ENCODE data around the gene ATP5F1B. TPM values are rescaled to one million over a fixed set of nuclear protein-coding genes. Genes with fewer than 3 reads are reported as not detected.

ATP5F1B gene
- total and polyA plus RNA-seq, 9 donors, result 428 to 733 (median 705) TPM

DNA sequence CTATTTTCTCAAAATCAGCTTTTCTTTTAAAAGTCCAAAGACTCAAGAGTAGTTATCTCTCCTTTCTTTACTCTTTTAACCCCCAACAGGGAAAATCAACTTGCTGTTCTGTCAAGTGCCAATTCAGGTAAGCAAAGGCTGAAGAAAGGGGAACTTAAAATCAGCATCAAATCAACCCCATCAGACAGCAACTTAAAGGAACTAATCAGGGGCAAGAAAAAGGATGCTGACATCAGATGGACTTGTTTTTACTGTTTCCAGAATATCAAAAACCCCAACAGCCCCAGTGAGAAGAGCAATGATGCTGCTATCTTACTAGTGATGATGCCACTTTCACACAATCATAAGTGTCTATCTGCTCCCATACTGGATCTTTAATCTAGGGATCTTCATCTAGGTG, 19.1 kb downstream of the ATP5F1B start:
- Histone ChIP-seq H3K4me1 (ENCODE audit: control insufficient read depth, insufficient read depth, low read length) (peaks cover 19% of the 10 kb centered on the region), H3K4me3 (ENCODE audit: low read length) (no peak overlapping the region)
- DNase-seq, result no peak

DNA sequence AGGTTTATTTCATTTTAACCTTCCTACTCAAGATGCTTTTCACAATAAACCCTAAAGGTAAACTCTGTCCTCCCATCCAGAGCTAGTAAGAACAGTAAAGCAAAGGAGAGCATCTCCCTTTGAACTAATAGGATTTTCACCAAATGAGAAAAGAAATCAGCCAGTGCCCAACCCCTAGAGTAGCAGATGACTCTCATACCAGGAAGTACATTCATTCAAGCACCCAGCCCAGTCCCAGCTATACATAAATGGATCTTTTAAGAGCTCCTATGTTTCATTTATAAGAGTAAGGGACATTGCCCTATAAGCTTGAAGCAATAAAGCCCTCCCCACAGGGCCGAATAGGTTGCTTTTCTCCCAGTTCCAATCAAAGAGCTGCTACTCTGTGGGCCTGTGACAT, 23.2 kb downstream of the ATP5F1B start:
- Histone ChIP-seq H3K4me3 (ENCODE audit: low read length) (no peak overlapping the region), H3K4me1 (ENCODE audit: control insufficient read depth, insufficient read depth, low read length) (peaks cover 2% of the 10 kb centered on the region), H3K36me3 (ENCODE audit: control insufficient read depth, insufficient read depth, low read length) (peaks cover 28% of the 10 kb centered on the region), H3K27me3 (ENCODE audit: control insufficient read depth, insufficient read depth, low read length) (no peaks in the 10 kb centered on the region), H3K9me3 (replicated peaks; ENCODE audit: control insufficient read depth, low read depth, low read length) (no peaks in the 10 kb centered on the region), H3K27ac (ENCODE audit: low read length) (no peak overlapping the region)
- WGBS (ENCODE audit: insufficient coverage), result no CpG with 5 or more reads among the region's 1 CpG
- DNase-seq, result no peak

More for the DNA sequence above, 19.1 kb downstream of the ATP5F1B start:
- H3K27me3 ChIP-seq (ENCODE audit: control insufficient read depth, insufficient read depth, low read length), result no peaks in the 10 kb centered on the region
- no peak overlapping the region for H3K27ac ChIP-seq (ENCODE audit: low read length)
- H3K9me3 ChIP-seq (replicated peaks; ENCODE audit: control insufficient read depth, low read depth, low read length), result no peaks in the 10 kb centered on the region
- peaks cover 18% of the 10 kb centered on the region for H3K36me3 ChIP-seq (ENCODE audit: control insufficient read depth, insufficient read depth, low read length)

DNA sequence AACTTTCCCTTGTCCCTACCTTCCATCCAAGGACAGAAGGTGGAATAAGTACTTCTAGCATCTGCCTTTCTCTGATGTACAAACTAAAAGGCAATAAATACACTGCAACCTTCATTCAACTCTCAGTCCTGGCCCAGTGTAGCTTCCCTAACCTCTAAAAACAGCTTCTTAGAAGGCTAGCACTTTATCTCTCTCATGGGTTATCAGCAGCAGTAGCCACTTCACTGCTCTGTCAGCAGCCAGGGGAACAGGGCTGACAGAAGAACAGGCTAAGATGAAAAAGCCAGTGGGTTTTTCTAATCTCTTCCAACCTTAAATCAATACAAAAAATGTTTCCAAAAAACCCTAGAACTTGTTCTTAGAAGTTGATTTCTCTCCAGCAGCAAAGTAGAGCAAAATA, 28.9 kb downstream of the ATP5F1B start:
- Histone ChIP-seq H3K27me3 (ENCODE audit: control insufficient read depth, insufficient read depth, low read length) (no peaks in the 10 kb centered on the region), H3K9me3 (replicated peaks; ENCODE audit: control insufficient read depth, low read depth, low read length) (no peaks in the 10 kb centered on the region), H3K4me1 (ENCODE audit: control insufficient read depth, insufficient read depth, low read length) (no peaks in the 10 kb centered on the region), H3K36me3 (ENCODE audit: control insufficient read depth, insufficient read depth, low read length) (peaks cover 67% of the 10 kb centered on the region), H3K27ac (ENCODE audit: low read length) (no peak overlapping the region), H3K4me3 (ENCODE audit: low read length) (no peak overlapping the region)
- no peak for DNase-seq

DNA sequence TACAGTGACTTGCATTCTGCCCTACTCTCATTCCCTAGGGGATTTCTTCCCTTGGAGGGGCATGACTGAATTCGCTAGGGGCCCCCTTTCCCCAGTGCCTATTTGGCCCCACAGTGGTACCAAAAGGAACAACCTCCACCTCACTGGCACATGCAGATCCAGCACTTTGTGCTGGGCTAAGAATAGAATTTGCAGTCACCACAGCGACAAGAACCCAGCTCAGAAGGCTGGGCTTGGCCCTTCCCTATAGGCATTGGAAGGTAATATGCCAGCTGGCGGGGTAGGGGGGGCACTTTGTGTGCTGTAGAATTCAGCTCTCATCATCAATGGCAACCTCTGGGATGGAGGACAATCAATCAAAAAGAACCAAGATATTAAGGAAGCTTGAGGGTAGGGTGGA, 29.5 kb downstream of the ATP5F1B start:
- no peak overlapping the region for H3K4me3 ChIP-seq (ENCODE audit: low read length)
- H3K27me3 ChIP-seq (ENCODE audit: control insufficient read depth, insufficient read depth, low read length), result no peaks in the 10 kb centered on the region
- peaks cover 71% of the 10 kb centered on the region for H3K36me3 ChIP-seq (ENCODE audit: control insufficient read depth, insufficient read depth, low read length)
- no peaks in the 10 kb centered on the region for H3K4me1 ChIP-seq (ENCODE audit: control insufficient read depth, insufficient read depth, low read length)
- no peak for DNase-seq
- H3K27ac ChIP-seq (ENCODE audit: low read length), result no peak overlapping the region
- no peaks in the 10 kb centered on the region for H3K9me3 ChIP-seq (replicated peaks; ENCODE audit: control insufficient read depth, low read depth, low read length)
- no CpG with 5 or more reads among the region's 3 CpGs for WGBS (ENCODE audit: insufficient coverage)

DNA sequence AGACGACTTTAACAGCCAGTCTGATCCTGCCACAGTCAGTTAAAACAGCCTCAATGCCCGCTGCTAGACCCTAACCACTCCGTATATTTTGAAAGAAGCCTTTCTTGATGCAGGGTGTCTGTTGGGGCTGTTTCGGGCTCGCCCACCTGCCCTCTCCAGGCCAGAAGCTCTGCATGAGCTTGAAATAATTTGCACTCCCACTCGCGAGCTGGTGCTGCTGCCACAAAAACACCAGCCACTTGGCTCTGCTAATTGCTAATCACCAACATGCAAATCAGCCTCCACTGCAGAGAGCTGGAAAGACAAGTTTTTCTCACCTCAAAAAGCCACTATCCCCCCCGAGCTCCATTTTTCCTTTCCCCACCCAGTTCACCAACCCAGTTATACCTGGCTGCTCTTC, 31.2 kb downstream of the ATP5F1B start:
- Histone ChIP-seq H3K36me3 (ENCODE audit: control insufficient read depth, insufficient read depth, low read length) (peaks cover 84% of the 10 kb centered on the region), H3K9me3 (replicated peaks; ENCODE audit: control insufficient read depth, low read depth, low read length) (no peaks in the 10 kb centered on the region), H3K4me1 (ENCODE audit: control insufficient read depth, insufficient read depth, low read length) (no peaks in the 10 kb centered on the region), H3K27me3 (ENCODE audit: control insufficient read depth, insufficient read depth, low read length) (no peaks in the 10 kb centered on the region), H3K4me3 (ENCODE audit: low read length) (no peak overlapping the region), H3K27ac (ENCODE audit: low read length) (no peak overlapping the region)
- 86% methylated on average over 7 of the region's 8 CpGs for WGBS (ENCODE audit: insufficient coverage)
- no peak for DNase-seq

DNA sequence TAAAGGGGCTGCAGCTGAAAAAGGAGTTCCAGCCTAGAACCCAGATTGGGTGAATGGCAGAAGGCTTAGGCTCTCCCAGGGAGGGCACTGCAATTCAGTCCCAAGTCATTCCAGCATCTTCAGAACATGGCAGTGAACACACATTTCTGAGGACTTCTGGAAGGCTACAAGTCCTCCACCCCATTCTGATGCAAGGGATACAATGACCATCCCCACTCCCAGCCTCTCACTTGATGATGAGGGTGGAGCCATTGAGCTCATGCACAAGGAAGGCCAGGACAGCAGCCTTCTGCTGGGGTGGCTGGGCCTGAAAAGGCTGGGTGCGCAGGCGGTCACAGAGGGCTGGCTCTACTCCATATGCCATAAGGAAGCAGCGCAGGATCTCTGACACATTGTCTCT, 41.4 kb downstream of the ATP5F1B start:
- Histone ChIP-seq H3K4me1 (ENCODE audit: control insufficient read depth, insufficient read depth, low read length) (no peaks in the 10 kb centered on the region), H3K36me3 (ENCODE audit: control insufficient read depth, insufficient read depth, low read length) (peaks cover 86% of the 10 kb centered on the region), H3K4me3 (ENCODE audit: low read length) (no peak overlapping the region), H3K27ac (ENCODE audit: low read length) (no peak overlapping the region), H3K27me3 (ENCODE audit: control insufficient read depth, insufficient read depth, low read length) (no peaks in the 10 kb centered on the region), H3K9me3 (replicated peaks; ENCODE audit: control insufficient read depth, low read depth, low read length) (no peaks in the 10 kb centered on the region)
- no CpG with 5 or more reads among the region's 3 CpGs for WGBS (ENCODE audit: insufficient coverage)
- DNase-seq, result no peak

DNA sequence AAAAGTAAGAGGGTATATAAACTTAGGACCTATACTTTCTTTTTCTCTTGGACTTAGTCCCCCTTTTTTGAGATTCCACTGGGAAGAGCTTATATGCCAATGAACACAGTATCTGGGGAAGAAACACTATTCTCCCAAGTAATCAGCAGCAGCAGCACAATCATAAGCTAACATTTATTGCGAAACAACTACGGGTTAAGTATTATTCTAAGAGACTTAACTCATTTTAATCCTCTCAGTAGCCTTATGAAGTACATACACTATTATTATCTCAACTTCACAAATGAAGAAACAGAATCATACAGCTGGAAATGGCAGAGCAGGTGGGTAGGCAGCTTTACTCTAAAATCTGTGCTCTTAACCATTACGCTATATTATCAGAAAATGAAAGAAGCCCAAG, 43.5 kb downstream of the ATP5F1B start:
- Histone ChIP-seq H3K27ac (ENCODE audit: low read length) (no peak overlapping the region), H3K9me3 (replicated peaks; ENCODE audit: control insufficient read depth, low read depth, low read length) (no peaks in the 10 kb centered on the region), H3K36me3 (ENCODE audit: control insufficient read depth, insufficient read depth, low read length) (peaks cover 95% of the 10 kb centered on the region), H3K4me1 (ENCODE audit: control insufficient read depth, insufficient read depth, low read length) (no peaks in the 10 kb centered on the region), H3K4me3 (ENCODE audit: low read length) (no peak overlapping the region), H3K27me3 (ENCODE audit: control insufficient read depth, insufficient read depth, low read length) (no peaks in the 10 kb centered on the region)
- no peak for DNase-seq
- WGBS (ENCODE audit: insufficient coverage), result no CpG with 5 or more reads among the region's 3 CpGs

DNA sequence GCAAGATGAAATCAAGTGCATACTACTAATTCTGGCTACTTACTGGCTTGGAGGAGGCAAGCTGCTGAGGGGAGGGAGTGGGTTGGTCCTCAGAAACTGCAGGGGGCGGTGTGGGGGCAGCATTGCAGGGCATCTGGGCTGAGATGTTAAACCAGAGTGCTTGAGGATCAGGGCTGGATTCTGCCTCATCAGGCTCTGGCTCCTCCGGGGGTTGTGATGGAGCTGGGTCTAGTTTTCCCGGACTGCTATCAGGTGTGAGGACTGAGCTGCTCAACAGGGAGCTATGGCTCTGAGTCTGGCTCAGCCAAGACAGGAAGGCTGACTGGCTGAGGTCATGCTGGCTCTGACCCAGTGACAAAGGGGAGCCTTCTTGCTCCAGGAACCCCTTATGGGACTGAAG, 44.3 kb downstream of the ATP5F1B start:
- DNase-seq, result no peak
- Histone ChIP-seq H3K27me3 (ENCODE audit: control insufficient read depth, insufficient read depth, low read length) (no peaks in the 10 kb centered on the region), H3K36me3 (ENCODE audit: control insufficient read depth, insufficient read depth, low read length) (peaks cover 94% of the 10 kb centered on the region), H3K9me3 (replicated peaks; ENCODE audit: control insufficient read depth, low read depth, low read length) (no peaks in the 10 kb centered on the region), H3K4me1 (ENCODE audit: control insufficient read depth, insufficient read depth, low read length) (peaks cover 6% of the 10 kb centered on the region), H3K27ac (ENCODE audit: low read length) (no peak overlapping the region), H3K4me3 (ENCODE audit: low read length) (no peak overlapping the region)
- 66% methylated on average over 3 of the region's 3 CpGs for WGBS (ENCODE audit: insufficient coverage)

DNA sequence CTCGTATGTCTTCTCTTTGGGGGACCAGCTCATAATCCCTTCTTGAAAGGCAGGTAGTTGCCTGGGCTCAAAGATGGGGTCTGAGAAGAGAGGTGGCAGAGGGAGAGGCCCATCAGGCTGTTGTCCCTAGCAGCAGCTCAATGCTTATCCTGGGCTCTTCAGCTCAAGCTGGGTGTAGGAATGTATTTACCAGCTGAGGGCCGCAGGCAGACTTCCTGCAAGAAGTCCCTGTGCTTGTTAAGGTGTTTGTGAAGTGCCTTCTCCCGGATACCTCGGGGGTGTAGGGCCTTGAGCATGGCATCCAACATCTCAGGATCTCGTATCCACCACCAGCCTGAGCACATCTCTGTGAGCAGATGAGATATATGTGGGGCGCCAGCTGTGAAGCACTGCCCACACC, 45.0 kb downstream of the ATP5F1B start:
- 90% methylated on average over 2 of the region's 6 CpGs for WGBS (ENCODE audit: insufficient coverage)
- no peak for DNase-seq
- H3K36me3 ChIP-seq (ENCODE audit: control insufficient read depth, insufficient read depth, low read length), result peaks cover 90% of the 10 kb centered on the region
- H3K4me1 ChIP-seq (ENCODE audit: control insufficient read depth, insufficient read depth, low read length), result peaks cover 6% of the 10 kb centered on the region
- H3K27me3 ChIP-seq (ENCODE audit: control insufficient read depth, insufficient read depth, low read length), result no peaks in the 10 kb centered on the region
- H3K27ac ChIP-seq (ENCODE audit: low read length), result no peak overlapping the region
- no peak overlapping the region for H3K4me3 ChIP-seq (ENCODE audit: low read length)
- no peaks in the 10 kb centered on the region for H3K9me3 ChIP-seq (replicated peaks; ENCODE audit: control insufficient read depth, low read depth, low read length)

DNA sequence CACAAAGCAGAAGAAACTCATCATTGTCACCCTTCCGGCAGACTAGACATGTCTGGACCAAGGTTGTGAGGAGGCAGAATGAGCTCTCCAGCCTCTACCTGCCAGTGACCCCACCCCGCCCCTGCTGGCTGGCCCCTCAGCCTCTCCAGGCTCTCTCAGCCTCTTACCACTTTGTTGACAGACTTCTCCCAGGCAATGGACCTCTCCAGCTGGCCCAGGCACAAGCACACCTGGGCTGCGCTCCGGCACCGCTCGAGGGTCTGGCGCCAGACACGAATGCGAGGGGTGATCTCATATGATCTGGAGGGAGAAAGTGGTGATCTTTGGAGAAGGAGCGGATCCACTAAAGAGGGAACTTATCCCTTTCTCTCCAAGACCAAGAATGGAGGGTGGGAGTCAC, 46.0 kb downstream of the ATP5F1B start:
- no peaks in the 10 kb centered on the region for H3K27me3 ChIP-seq (ENCODE audit: control insufficient read depth, insufficient read depth, low read length)
- no peak overlapping the region for H3K4me3 ChIP-seq (ENCODE audit: low read length)
- WGBS (ENCODE audit: insufficient coverage), result 79% methylated on average over 2 of the region's 10 CpGs
- peaks cover 86% of the 10 kb centered on the region for H3K36me3 ChIP-seq (ENCODE audit: control insufficient read depth, insufficient read depth, low read length)
- peaks cover 6% of the 10 kb centered on the region for H3K4me1 ChIP-seq (ENCODE audit: control insufficient read depth, insufficient read depth, low read length)
- H3K9me3 ChIP-seq (replicated peaks; ENCODE audit: control insufficient read depth, low read depth, low read length), result no peaks in the 10 kb centered on the region
- H3K27ac ChIP-seq (ENCODE audit: low read length), result no peak overlapping the region
- DNase-seq, result no peak

DNA sequence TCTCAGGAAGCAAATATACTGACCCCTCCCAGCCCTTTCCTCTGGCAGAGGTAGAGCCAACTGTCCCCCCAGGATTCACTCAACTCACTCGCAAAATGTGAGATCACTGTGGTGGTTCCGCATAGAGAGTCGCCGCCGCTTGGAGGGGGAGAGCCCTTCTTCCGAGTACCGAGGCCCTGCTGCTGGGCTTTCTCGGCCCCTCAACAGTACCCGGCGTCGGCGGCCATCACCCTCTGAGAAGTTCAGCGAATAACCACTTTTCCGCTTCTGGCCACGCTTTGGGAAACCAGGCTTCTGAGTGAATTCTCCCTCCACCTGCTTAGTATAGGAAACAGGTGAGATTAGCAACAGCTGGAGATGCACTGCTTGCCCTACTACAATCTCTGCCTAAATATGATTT, 46.7 kb downstream of the ATP5F1B start:
- Histone ChIP-seq H3K4me1 (ENCODE audit: control insufficient read depth, insufficient read depth, low read length) (peaks cover 10% of the 10 kb centered on the region), H3K27ac (ENCODE audit: low read length) (no peak overlapping the region), H3K4me3 (ENCODE audit: low read length) (no peak overlapping the region), H3K36me3 (ENCODE audit: control insufficient read depth, insufficient read depth, low read length) (peaks cover 81% of the 10 kb centered on the region), H3K27me3 (ENCODE audit: control insufficient read depth, insufficient read depth, low read length) (no peaks in the 10 kb centered on the region), H3K9me3 (replicated peaks; ENCODE audit: control insufficient read depth, low read depth, low read length) (no peaks in the 10 kb centered on the region)
- WGBS (ENCODE audit: insufficient coverage), result 85% methylated on average over 8 of the region's 15 CpGs
- no peak for DNase-seq

Data from muscle of leg (tissue), 11 donors.